KOPT-K1 (cell line): Measurements from ENCODE around the gene FGF1.

ENCODE experiments used
- H3K27ac ChIP-seq: fragments of 200-600 bp; sonication (generic); 2 replicates; pipeline ENCODE4 v1.5.1; 2016; ENCODE audit warnings: antibody characterized with exemption, mild to moderate bottlenecking, low read depth, low read length; ENCODE audit not compliant: poor library complexity, severe bottlenecking
- H3K36me3 ChIP-seq: fragments of 200-600 bp; sonication (generic); 2 replicates; pipeline ENCODE4 v1.5.1; 2017; ENCODE audit warnings: antibody characterized with exemption, mild to moderate bottlenecking, low read length, moderate library complexity; ENCODE audit not compliant: insufficient read depth
- H3K9me3 ChIP-seq: fragments of 200-600 bp; sonication (generic); 2 replicates; pipeline ENCODE4 v1.5.1; 2017; ENCODE audit warnings: antibody characterized with exemption, low read length, mild to moderate bottlenecking; ENCODE audit not compliant: insufficient read depth, poor library complexity, severe bottlenecking

The FGF1 gene

DNA sequence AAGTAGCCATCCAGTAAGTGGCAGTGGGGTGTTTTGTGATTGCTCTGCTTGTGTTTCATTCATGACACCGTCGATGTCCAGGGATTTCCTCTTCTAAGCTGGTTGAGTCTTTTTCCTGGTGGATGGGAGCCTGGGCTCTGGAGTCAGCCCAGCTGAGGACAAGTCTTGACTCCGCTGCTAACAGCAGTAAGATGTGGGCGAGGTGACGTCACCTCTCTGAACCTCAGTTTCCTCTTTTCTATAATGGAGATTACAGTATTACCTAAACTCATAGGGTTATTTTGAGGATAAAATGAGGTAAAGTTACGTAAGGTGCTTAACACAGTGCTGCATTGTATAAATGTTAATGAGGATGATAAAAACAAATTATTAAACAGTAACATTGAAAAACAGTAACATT, 21.3 kb downstream of the FGF1 start:
- no peaks in the 10 kb centered on the region for H3K36me3 ChIP-seq
- H3K9me3 ChIP-seq, result peaks cover 6% of the 10 kb centered on the region
- H3K27ac ChIP-seq, result no peak overlapping the region

DNA sequence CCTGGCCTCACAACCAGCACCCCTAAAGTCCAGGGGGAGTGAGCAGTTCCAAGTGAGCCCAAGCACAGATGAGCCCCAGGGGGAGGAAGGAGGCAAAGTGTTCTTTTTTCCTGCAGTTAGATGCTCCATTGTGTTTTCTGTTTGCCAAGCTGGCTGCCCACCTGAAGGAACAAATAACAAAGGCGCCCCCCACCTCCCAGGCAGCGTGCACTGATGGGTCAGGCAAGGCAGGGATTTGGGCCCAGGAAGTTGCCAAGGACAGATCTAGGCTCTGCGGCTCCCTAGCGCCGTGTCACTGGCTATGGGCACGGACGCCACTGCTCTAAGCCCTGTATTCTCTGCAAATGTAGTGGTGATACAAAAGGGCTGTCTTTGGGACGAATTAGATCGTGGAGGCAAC, 21.8 kb downstream of the FGF1 start:
- peaks cover 6% of the 10 kb centered on the region for H3K9me3 ChIP-seq
- no peaks in the 10 kb centered on the region for H3K36me3 ChIP-seq
- no peak overlapping the region for H3K27ac ChIP-seq

DNA sequence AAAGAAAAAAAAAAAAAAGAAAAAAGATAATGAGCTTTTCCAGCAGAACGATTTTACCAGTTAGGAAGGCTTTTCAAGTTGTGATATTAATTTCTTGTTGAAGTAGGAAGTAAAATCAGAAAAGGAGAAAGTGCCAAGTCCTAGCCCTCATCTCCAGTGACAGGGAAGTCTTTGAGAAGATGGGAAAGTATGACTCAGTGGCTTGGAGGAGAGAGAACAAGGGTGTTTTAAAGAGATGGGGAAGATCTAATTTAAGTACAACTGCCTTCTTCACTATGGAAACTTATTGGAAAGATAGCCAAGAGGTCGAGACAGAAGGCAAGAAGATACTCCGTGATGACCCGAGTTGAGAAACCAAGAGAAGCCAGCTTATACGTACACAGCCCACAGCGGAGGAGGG, 22.6 kb downstream of the FGF1 start:
- no peaks in the 10 kb centered on the region for H3K36me3 ChIP-seq
- H3K9me3 ChIP-seq, result peaks cover 6% of the 10 kb centered on the region
- no peak overlapping the region for H3K27ac ChIP-seq

DNA sequence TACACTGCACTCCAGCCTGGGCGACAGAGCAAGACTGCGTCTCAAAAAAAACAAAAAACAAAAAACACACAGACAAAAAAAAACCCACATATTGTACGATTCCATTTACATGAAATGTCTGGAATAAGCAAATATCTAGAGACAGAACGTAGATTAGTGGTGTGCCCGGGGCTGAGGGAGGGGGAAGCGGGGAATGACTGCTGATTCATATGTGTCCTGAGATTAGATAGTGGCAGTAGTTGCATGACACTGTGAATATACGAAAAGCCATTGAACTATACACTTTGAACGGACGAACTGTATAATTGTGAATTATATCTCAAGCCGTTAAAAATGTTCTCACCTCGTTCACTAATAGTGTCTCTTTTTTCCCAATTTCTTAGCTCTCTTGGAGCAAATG, 23.9 kb downstream of the FGF1 start:
- no peak overlapping the region for H3K27ac ChIP-seq
- peaks cover 6% of the 10 kb centered on the region for H3K9me3 ChIP-seq
- no peaks in the 10 kb centered on the region for H3K36me3 ChIP-seq

GRCh38 chr5:142661143-142661542, 24.7 kb downstream of the FGF1 start:
- no peak overlapping the region for H3K27ac ChIP-seq
- H3K36me3 ChIP-seq, result no peaks in the 10 kb centered on the region
- H3K9me3 ChIP-seq, result peaks cover 6% of the 10 kb centered on the region

GRCh38 chr5:142660731-142661130, 25.2 kb downstream of the FGF1 start:
- H3K36me3 ChIP-seq, result no peaks in the 10 kb centered on the region
- H3K9me3 ChIP-seq, result peaks cover 6% of the 10 kb centered on the region
- H3K27ac ChIP-seq, result no peak overlapping the region

GRCh38 chr5:142660196-142660595, 25.7 kb downstream of the FGF1 start:
- H3K27ac ChIP-seq, result no peak overlapping the region
- peaks cover 6% of the 10 kb centered on the region for H3K9me3 ChIP-seq
- H3K36me3 ChIP-seq, result no peaks in the 10 kb centered on the region

- peaks cover 6% of the 10 kb centered on the region for H3K9me3 ChIP-seq
- H3K36me3 ChIP-seq, result no peaks in the 10 kb centered on the region
- H3K27ac ChIP-seq, result no peak overlapping the region
Measured at GRCh38 chr5:142659405-142659804, 26.5 kb downstream of the FGF1 start.

GRCh38 chr5:142658278-142658677, 27.6 kb downstream of the FGF1 start:
- no peaks in the 10 kb centered on the region for H3K36me3 ChIP-seq
- H3K27ac ChIP-seq, result no peak overlapping the region

DNA sequence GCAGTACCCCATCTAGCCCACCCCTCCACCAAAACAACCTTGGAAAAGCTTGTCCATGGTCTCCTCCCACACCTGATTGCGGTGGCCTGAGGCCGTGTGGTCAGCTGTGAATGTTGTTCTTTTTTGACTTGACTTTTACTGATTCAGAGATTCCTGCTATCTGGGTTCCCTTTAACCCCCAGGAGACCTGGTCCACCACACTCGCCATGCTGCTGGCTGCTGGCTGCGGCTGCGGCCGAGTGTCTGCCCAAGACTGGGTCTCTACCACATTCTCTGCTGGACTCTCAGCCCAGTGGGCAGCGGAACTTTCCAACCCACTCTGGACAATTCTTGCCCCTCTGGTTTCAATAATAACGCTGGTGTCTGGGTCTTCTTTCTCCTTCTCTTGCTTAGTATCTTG, 28.4 kb downstream of the FGF1 start:
- Histone ChIP-seq H3K27ac (no peak overlapping the region), H3K36me3 (no peaks in the 10 kb centered on the region), H3K9me3 (peaks cover 6% of the 10 kb centered on the region)

More at GRCh38 chr5:142658278-142658677, 27.6 kb downstream of the FGF1 start:
- H3K9me3 ChIP-seq, result peaks cover 6% of the 10 kb centered on the region

DNA sequence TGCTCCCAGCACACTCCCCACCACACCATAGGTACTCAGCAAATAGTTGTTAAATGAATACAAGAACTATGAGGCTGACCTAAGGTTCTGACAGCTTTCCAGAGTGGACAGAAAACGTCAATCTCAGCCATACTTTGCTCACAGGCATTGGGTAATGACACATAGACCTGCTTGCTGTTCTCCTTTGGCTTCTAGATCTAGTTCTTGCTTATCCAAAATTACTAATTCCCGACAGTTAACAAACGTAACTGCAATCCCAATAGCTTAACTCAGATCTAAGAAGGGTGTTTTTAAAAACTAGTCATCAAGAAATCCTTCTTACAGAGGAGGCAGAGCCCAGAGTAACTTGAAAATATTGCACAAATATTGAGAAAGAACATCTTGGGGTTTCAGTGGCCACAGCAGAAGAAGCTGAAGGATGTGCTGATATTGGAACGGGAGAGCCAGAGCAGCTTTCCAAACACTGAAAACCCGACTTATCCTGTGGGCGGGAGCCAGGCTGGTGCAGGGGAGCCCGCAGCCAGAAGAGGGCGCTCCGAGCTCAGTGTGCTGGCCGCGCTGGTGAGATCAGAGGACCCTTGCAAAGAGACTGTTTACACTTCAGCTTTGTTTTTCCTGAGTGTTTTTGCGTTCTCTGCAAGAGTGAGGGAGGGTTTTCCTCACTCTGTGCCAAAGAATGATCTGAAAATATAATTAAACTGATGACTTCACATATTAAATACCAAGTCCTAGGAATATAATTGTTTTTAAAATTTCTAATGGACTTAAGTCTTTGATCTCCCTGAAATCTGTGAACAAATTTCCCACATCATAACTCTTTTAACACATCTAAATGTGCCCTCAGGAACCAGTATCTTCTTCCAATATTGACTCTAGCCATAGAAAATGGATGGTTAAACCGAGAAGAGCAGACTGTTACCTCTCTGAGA, 30.3 kb downstream of the FGF1 start:
- Histone ChIP-seq H3K9me3 (no peaks in the 10 kb centered on the region), H3K27ac (no peak overlapping the region), H3K36me3 (no peaks in the 10 kb centered on the region)

DNA sequence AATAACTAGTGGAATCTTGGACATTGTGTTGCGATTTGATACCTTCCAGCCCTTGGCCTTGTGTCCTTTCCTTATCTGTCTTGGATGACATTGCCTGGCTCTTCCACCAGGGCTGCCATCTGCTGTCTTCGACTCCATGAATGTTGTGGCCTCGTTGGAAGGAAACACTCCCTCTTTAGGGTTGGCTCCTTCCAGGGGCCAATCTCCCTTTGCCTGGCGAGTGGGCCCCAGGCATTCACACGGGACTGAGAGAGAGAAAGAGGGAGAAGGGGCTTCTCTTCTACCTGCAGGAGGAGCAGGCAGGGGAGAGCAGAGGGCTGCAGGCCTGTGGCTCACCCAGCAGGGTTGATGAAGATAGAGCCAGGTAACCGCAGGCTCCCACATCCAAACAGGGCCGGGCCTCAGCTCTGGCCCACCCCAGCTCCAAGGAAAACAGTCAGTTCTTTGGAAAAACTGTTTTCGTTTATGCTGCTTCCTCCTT, 31.3 kb downstream of the FGF1 start:
- H3K9me3 ChIP-seq, result no peaks in the 10 kb centered on the region
- H3K27ac ChIP-seq, result no peak overlapping the region
- H3K36me3 ChIP-seq, result no peaks in the 10 kb centered on the region

DNA sequence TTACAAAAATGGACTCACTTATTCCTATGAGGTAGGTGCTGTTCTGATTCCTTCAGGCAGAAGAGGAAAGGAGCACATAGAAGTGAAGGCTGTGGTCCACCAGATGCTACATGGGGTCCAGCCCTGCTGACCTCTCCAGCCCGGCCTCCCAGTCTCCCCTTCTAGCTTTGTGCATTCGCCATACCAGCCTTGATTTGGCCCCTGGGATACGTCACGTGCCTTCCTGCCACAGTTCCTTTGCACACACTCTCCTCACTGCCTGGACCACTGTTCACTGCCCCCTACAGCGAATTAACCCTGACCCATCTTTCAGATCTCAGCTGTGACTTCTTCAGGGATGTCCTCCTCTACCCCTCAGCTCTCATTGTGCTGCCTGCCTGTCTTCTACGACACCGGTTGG, 32.6 kb downstream of the FGF1 start:
- no peaks in the 10 kb centered on the region for H3K36me3 ChIP-seq
- no peaks in the 10 kb centered on the region for H3K9me3 ChIP-seq
- no peak overlapping the region for H3K27ac ChIP-seq

DNA sequence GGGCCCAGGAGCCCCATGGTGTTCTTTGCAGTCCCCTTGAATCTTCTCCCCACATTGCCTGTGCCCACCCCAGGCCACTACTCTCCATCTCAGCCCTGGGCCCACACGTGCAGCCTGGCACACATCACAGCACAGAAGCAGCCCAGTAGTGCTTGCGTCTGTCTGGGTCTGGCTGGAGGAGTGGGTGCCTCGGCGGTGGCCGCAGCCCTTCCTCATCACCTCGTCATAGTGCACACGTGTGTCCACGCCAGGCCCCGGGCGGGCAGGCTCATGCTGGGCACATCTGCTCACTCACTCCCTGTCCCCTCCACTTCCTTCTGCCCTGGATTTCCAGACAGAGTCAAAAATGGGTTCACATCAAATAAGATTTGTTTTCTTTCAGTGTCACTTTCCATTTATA, 33.3 kb downstream of the FGF1 start:
- Histone ChIP-seq H3K36me3 (no peaks in the 10 kb centered on the region), H3K9me3 (no peaks in the 10 kb centered on the region), H3K27ac (no peak overlapping the region)

DNA sequence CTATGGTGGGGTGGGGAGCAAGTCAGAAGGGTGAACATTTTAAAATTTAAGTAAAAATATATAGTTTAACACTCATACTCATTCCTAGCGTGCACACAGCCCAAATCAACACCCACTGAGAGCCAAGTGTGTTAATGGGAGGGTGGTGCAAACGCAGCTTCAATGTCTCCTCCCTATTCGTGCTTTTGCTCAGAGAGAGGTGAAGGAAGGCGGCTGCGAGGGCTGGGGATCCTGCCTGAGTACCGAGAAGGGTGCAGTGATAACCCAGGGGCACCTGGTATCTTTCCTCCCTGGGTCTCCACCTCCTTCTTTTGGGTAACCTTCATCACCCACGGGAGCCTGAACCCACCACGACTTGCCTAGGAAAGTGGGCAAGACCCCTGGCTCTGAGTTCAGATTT, 35.0 kb downstream of the FGF1 start:
- Histone ChIP-seq H3K9me3 (no peaks in the 10 kb centered on the region), H3K27ac (no peak overlapping the region), H3K36me3 (no peaks in the 10 kb centered on the region)

- no peaks in the 10 kb centered on the region for H3K9me3 ChIP-seq
- no peaks in the 10 kb centered on the region for H3K36me3 ChIP-seq
- H3K27ac ChIP-seq, result no peak overlapping the region
Measured at GRCh38 chr5:142650060-142650459, 35.8 kb downstream of the FGF1 start.
